GM23338 (cell line): ENCODE measurements around the gene EXOG. TPM values are rescaled to one million over a fixed set of nuclear protein-coding genes. Genes with fewer than 3 reads are reported as not detected.
A peak's percentile ranks its signal among the peaks of the same experiment; 100 is the strongest.

Source experiments
- ATAC-seq: fragments of 200-7000 bp; cut with Tn5 transposase; 3 replicates; pipeline ENCODE4 v1.9.1; 2020
- DNase-seq: peaks from one replicate; pipeline ENCODE4 v3.0.0-alpha.2; 2015; ENCODE audit warnings: low spot score
- H2AFZ ChIP-seq: fragments of 200-600 bp; sonication (generic); 2 replicates; pipeline ENCODE4 v1.8.0; 2016; ENCODE audit warnings: antibody characterized with exemption, mild to moderate bottlenecking, moderate library complexity
- H3F3A ChIP-seq: fragments of 200-600 bp; sonication (generic); replicated peaks from 2 replicates; pipeline ENCODE4 v1.8.0; 2017; ENCODE audit warnings: antibody characterized with exemption, mixed run types, low read depth
- H3K27ac ChIP-seq: fragments of 200-600 bp; sonication (generic); 2 replicates; pipeline ENCODE4 v1.6.1; 2016; ENCODE audit warnings: low read depth
- H3K27me3 ChIP-seq: fragments of 200-600 bp; sonication (generic); 2 replicates; pipeline ENCODE4 v1.8.0; 2016; ENCODE audit warnings: mild to moderate bottlenecking, mixed run types, moderate library complexity; ENCODE audit not compliant: insufficient read depth
- H3K36me3 ChIP-seq: fragments of 200-600 bp; sonication (generic); 2 replicates; pipeline ENCODE4 v1.8.0; 2016; ENCODE audit warnings: mild to moderate bottlenecking; ENCODE audit not compliant: insufficient read depth
- H3K4me1 ChIP-seq: fragments of 200-600 bp; sonication (generic); 2 replicates; pipeline ENCODE4 v1.8.0; 2016; ENCODE audit warnings: mild to moderate bottlenecking, moderate library complexity; ENCODE audit not compliant: insufficient read depth
- H3K4me2 ChIP-seq: fragments of 200-600 bp; sonication (generic); 2 replicates; pipeline ENCODE4 v1.7.1; 2017; ENCODE audit warnings: mixed run types
- H3K4me3 ChIP-seq: fragments of 200-600 bp; sonication (generic); 2 replicates; pipeline ENCODE4 v1.6.1; 2016; ENCODE audit warnings: mixed run types
- H3K79me2 ChIP-seq: fragments of 200-600 bp; sonication (generic); replicated peaks from 2 replicates; pipeline ENCODE4 v1.8.0; 2017; ENCODE audit warnings: mild to moderate bottlenecking; ENCODE audit not compliant: insufficient read depth
- H3K9me2 ChIP-seq: fragments of 200-600 bp; sonication (generic); 2 replicates; pipeline ENCODE4 v1.8.0; 2017; ENCODE audit not compliant: insufficient read depth
- H4K20me1 ChIP-seq: fragments of 200-600 bp; sonication (generic); replicated peaks from 2 replicates; pipeline ENCODE4 v1.8.0; 2017; ENCODE audit warnings: mild to moderate bottlenecking; ENCODE audit not compliant: insufficient read depth
- H3K27ac Mint-ChIP-seq: 2 replicates; pipeline ENCODE4 v1.8.0; 2020; ENCODE audit warnings: inconsistent platforms, mild to moderate bottlenecking, moderate library complexity, mixed read lengths
- H3K27me3 Mint-ChIP-seq: 3 replicates; pipeline ENCODE4 v1.8.0; 2022; ENCODE audit warnings: low read depth, mild to moderate bottlenecking, moderate library complexity, mixed read lengths, inconsistent platforms; ENCODE audit not compliant: insufficient read depth, poor library complexity
- H3K36me3 Mint-ChIP-seq: 3 replicates; pipeline ENCODE4 v1.8.0; 2021; ENCODE audit warnings: low read depth, mild to moderate bottlenecking, inconsistent platforms, moderate library complexity, mixed read lengths
- H3K4me1 Mint-ChIP-seq: 3 replicates; pipeline ENCODE4 v1.8.0; 2020; ENCODE audit warnings: mild to moderate bottlenecking, inconsistent platforms, mixed read lengths
- H3K4me3 Mint-ChIP-seq: 3 replicates; pipeline ENCODE4 v1.8.0; 2021; ENCODE audit warnings: moderate library complexity, mild to moderate bottlenecking, inconsistent platforms, mixed read lengths
- H3K9me3 Mint-ChIP-seq: 3 replicates; pipeline ENCODE4 v1.8.0; 2020; ENCODE audit warnings: moderate library complexity, mild to moderate bottlenecking, inconsistent platforms, mixed read lengths
- CREB1 ChIP-seq: fragments of 250-450 bp; sonication (Bioruptor Pico); IDR thresholded peaks from 2 replicates; pipeline ENCODE4 v1.5.0; 2020; ENCODE audit warnings: low read depth, mild to moderate bottlenecking, moderate library complexity
- EZH2 ChIP-seq: fragments of 200-600 bp; sonication (generic); IDR thresholded peaks from one replicate; pipeline ENCODE4 v1.8.0; 2017; ENCODE audit warnings: antibody characterized with exemption, mild to moderate bottlenecking, low read depth; ENCODE audit not compliant: unreplicated experiment
- JUNB ChIP-seq: IDR thresholded peaks from one replicate; pipeline ENCODE4 v1.6.1; 2016; ENCODE audit warnings: antibody characterized with exemption; ENCODE audit not compliant: unreplicated experiment
- POLR2AphosphoS5 ChIP-seq: IDR thresholded peaks from 2 replicates; pipeline ENCODE4 v1.6.1; 2016; ENCODE audit warnings: antibody characterized with exemption, low read depth
- STAT1 ChIP-seq: IDR thresholded peaks from one replicate; pipeline ENCODE4 v1.6.1; 2016; ENCODE audit warnings: antibody characterized with exemption; ENCODE audit not compliant: unreplicated experiment
- ZNF114 ChIP-seq: fragments of 250-450 bp; sonication (Bioruptor Pico); IDR thresholded peaks from 2 replicates; pipeline ENCODE4 v1.5.0; 2020; ENCODE audit warnings: mild to moderate bottlenecking, moderate library complexity
- ZNF462 ChIP-seq: fragments of 250-450 bp; sonication (Bioruptor Pico); IDR thresholded peaks from 2 replicates; pipeline ENCODE4 v1.5.0; 2020; ENCODE audit warnings: mild to moderate bottlenecking, moderate library complexity
- polyA plus RNA-seq: library from polyadenylated mRNA; unstranded; fragments of >200 nt; fragmentation: Nextera tagmentation; extraction: Ambion mirVana; gene quantifications from 2 replicates; pipeline ENCODE4 v1.2.1, GENCODE V29; 2016
- total RNA-seq: library from RNA; depleted of rRNA; stranded (reverse); fragments of >200 nt; shearing (Covaris generic); gene quantifications from 2 replicates; pipeline ENCODE4 v1.2.3, GENCODE V29; 2014
- TF ChIP-seq, protein P1 (sequence below): IDR thresholded peaks from one replicate; pipeline ENCODE4 v1.6.1; 2018; ENCODE audit warnings: antibody characterized with exemption; ENCODE audit not compliant: unreplicated experiment

EXOG gene
- total and polyA plus RNA-seq, 2 experiments from 2014 or later: 9.7 to 11.3 TPM

DNA sequence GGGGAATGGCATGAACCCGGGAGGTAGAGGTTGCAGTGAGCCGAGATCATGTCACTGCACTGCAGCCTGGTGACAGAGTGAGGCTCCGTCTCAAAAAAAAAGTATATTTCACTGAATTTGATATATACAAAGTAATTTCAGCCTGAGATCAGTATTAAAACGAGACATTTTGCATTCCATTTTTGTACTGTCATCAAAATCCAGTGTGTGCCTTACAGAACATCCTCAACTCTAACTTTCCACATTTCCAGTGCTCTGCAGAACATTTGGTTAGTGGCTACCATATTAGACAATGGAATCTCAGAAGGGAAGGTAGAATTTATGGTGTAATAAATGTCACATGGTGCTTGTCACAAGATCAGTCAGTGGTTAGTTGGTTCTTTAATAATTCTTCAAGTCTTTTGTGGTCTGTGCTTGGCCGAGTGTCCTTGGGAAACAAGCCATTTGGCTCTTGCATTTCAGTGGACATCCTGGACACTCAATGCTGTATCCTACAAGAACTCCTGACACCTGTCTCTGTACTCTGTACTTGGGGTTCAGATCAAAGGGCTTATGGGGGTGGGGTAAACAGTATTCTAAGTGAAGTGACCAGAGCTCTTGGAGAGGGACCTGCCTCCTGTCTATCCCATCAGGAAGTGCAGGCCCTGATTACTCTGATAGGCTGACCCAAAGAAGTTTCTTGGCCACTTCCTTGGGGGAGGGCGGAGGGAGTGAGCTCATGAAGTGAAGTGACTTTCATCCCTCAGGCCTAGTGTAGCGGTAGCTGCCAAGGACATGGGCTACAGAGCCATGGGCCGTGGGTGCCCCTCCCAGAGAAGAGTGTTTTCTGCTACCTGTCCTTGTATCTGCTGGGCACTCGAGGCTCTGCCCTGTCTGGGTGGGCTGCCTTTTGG, 38.8 kb upstream of the EXOG start:
- Histone ChIP-seq H3K27me3 (no peaks in the 10 kb centered on the region), H3K9me2 (no peaks in the 10 kb centered on the region), H3K4me2 (0 out of 2 replicates have a peak overlapping the region, but pooled peaks have one; percentile 43), H3K4me3 (no peak overlapping the region), H3K4me1 (peaks cover 32% of the 10 kb centered on the region), H3K79me2 (peaks cover 75% of the 10 kb centered on the region), H4K20me1 (peaks cover 61% of the 10 kb centered on the region), H3K27ac (no peak overlapping the region), H2AFZ (no peak overlapping the region), H3K36me3 (no peaks in the 10 kb centered on the region), H3F3A (peaks cover 14% of the 10 kb centered on the region)
- TF ChIP-seq POLR2AphosphoS5 (no peak), CREB1 (no peak), JUNB (no peak), STAT1 (no peak), EZH2 (no peak)
- TF ChIP-seq, protein P1, sequence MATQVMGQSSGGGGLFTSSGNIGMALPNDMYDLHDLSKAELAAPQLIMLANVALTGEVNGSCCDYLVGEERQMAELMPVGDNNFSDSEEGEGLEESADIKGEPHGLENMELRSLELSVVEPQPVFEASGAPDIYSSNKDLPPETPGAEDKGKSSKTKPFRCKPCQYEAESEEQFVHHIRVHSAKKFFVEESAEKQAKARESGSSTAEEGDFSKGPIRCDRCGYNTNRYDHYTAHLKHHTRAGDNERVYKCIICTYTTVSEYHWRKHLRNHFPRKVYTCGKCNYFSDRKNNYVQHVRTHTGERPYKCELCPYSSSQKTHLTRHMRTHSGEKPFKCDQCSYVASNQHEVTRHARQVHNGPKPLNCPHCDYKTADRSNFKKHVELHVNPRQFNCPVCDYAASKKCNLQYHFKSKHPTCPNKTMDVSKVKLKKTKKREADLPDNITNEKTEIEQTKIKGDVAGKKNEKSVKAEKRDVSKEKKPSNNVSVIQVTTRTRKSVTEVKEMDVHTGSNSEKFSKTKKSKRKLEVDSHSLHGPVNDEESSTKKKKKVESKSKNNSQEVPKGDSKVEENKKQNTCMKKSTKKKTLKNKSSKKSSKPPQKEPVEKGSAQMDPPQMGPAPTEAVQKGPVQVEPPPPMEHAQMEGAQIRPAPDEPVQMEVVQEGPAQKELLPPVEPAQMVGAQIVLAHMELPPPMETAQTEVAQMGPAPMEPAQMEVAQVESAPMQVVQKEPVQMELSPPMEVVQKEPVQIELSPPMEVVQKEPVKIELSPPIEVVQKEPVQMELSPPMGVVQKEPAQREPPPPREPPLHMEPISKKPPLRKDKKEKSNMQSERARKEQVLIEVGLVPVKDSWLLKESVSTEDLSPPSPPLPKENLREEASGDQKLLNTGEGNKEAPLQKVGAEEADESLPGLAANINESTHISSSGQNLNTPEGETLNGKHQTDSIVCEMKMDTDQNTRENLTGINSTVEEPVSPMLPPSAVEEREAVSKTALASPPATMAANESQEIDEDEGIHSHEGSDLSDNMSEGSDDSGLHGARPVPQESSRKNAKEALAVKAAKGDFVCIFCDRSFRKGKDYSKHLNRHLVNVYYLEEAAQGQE: no peak
- peaks cover 2% of the 10 kb centered on the region; the same call in 1 of the 3 replicates for H3K9me3 Mint-ChIP-seq
- peaks cover 52% of the 10 kb centered on the region for H3K4me1 Mint-ChIP-seq
- H3K36me3 Mint-ChIP-seq: peaks cover 2% of the 10 kb centered on the region; the same call in 1 of the 3 replicates
- peaks cover 19% of the 10 kb centered on the region for H3K27me3 Mint-ChIP-seq
- no peak overlapping the region for H3K27ac Mint-ChIP-seq
- peak; percentile 33 for DNase-seq
- ATAC-seq: no peak
- peak overlapping the region; percentile 21; the same call in 1 of the 3 replicates for H3K4me3 Mint-ChIP-seq

DNA sequence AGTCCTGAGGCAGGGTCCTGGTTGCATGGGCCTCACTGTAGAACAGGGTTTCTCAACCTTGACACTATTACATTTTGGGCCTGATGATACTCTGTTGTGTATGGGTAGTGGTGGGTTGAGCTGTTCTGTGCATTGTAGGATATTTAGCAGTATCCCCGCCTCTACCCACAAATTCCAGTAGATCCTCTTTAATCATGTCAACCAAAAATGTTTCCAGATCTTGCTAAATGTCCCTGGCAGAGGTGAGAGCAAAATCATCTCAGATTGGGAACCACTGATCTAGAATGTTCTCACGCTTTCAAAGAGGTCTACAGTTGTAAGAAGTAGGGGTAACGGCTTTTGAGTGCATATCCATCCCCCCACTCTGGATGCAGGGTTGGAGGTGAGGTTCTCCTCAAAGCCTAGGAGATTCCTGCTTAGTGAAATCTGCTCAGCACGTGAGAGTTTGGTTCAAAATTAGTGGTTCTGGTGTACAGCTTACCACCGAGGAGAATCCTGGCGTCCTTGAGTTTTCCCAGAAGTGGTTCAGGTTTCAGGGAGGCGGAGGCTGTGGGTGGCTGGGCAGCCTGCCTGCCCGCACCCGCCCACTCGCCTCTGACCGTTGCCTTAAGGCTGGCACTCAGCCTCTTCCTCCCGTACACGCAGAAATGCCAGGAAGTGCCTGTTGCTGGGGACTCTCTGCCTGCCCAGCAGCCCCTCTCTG, 37.2 kb upstream of the EXOG start:
- peaks cover 14% of the 10 kb centered on the region for H3K27me3 Mint-ChIP-seq
- Histone ChIP-seq H3K79me2 (peaks cover 91% of the 10 kb centered on the region), H3K27me3 (no peaks in the 10 kb centered on the region), H3K4me1 (peaks cover 26% of the 10 kb centered on the region), H3K27ac (no peak overlapping the region), H3K9me2 (no peaks in the 10 kb centered on the region), H3K4me2 (no peak overlapping the region; the same call in 1 of the 2 replicates), H3K36me3 (no peaks in the 10 kb centered on the region), H3K4me3 (no peak overlapping the region), H4K20me1 (peaks cover 77% of the 10 kb centered on the region), H3F3A (peaks cover 9% of the 10 kb centered on the region; the same call in 1 of the 2 replicates), H2AFZ (no peak overlapping the region)
- no peak overlapping the region; the same call in 2 of the 3 replicates for H3K4me3 Mint-ChIP-seq
- no peak overlapping the region; the same call in 1 of the 2 replicates for H3K27ac Mint-ChIP-seq
- no peak for DNase-seq
- H3K36me3 Mint-ChIP-seq: peaks cover 2% of the 10 kb centered on the region; the same call in 1 of the 3 replicates
- H3K4me1 Mint-ChIP-seq: peaks cover 46% of the 10 kb centered on the region
- no peak for ATAC-seq
- H3K9me3 Mint-ChIP-seq: peaks cover 2% of the 10 kb centered on the region; the same call in 1 of the 3 replicates
- TF ChIP-seq STAT1 (no peak), ZNF462 (CRISPR knock-in tag) (no peak), ZNF114 (no peak), EZH2 (no peak)
